Peyer's patch (tissue), 4 donors: ENCODE data around the gene DDX3X.

Source experiments
- POLR2A ChIP-seq, 2 donors: fragments of 450-650 bp; IDR thresholded peaks; one replicate each; pipeline ENCODE4 v1.5.1; 2017; ENCODE audit warnings: antibody characterized with exemption in 2 of 2, mild to moderate bottlenecking in 2 of 2, moderate library complexity in 2 of 2
- TF ChIP-seq, protein P1 (sequence below), 6 experiments: fragments of 450-650 bp in 4 of 6; fragments of 200-600 bp in 2 of 6; sonication (generic) in 1 of 6; IDR thresholded peaks; one replicate each; pipeline ENCODE4 v1.5.1; 2017 to 2019; ENCODE audit warnings: antibody characterized with exemption in 6 of 6, mild to moderate bottlenecking in 3 of 6, moderate library complexity in 1 of 6

DNA sequence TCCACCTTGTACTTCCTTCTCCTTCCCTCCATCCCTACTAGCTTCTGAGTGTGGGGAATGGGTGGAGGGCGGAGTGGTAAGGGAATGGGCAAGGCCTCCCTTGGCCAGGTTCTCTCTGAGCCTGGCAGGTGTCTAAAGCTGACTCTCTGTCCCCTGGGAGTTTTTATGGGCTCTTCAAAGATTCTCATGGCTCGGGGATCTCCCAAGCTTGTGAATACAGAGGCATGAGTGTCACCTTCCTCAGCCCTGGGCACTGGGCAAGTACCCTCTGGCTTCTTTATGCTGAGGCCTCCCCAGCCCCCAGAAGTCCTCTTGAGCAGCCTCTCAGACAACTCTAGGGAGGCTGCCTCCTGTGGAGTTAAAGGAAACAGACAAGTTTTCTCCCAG is 32.5 kb upstream of the DDX3X start:
- TF ChIP-seq, protein P1, sequence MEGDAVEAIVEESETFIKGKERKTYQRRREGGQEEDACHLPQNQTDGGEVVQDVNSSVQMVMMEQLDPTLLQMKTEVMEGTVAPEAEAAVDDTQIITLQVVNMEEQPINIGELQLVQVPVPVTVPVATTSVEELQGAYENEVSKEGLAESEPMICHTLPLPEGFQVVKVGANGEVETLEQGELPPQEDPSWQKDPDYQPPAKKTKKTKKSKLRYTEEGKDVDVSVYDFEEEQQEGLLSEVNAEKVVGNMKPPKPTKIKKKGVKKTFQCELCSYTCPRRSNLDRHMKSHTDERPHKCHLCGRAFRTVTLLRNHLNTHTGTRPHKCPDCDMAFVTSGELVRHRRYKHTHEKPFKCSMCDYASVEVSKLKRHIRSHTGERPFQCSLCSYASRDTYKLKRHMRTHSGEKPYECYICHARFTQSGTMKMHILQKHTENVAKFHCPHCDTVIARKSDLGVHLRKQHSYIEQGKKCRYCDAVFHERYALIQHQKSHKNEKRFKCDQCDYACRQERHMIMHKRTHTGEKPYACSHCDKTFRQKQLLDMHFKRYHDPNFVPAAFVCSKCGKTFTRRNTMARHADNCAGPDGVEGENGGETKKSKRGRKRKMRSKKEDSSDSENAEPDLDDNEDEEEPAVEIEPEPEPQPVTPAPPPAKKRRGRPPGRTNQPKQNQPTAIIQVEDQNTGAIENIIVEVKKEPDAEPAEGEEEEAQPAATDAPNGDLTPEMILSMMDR (IDR thresholded peaks at IDR 0.05): no peak
- no peak for TF ChIP-seq POLR2A (IDR thresholded peaks at IDR 0.05)
